GM12892 (cell line): ENCODE measurements around the gene ZCCHC14.

ENCODE experiments used
- POLR2A ChIP-seq: IDR thresholded peaks from 2 replicates; pipeline ENCODE4 v1.6.1; 2011; ENCODE audit warnings: low read depth, low read length, control low read depth
- TAF1 ChIP-seq: IDR thresholded peaks from 2 replicates; pipeline ENCODE4 v1.6.1; 2011; ENCODE audit warnings: low read depth, mild to moderate bottlenecking, control low read depth, low read length, borderline replicate concordance

GRCh38 chr16:87410968-87411367, 81.9 kb downstream of the ZCCHC14 start:
- TF ChIP-seq TAF1 (no peak), POLR2A (no peak)
